ENCODE measurements around the gene DPYSL3.

DPYSL3 gene

DNA sequence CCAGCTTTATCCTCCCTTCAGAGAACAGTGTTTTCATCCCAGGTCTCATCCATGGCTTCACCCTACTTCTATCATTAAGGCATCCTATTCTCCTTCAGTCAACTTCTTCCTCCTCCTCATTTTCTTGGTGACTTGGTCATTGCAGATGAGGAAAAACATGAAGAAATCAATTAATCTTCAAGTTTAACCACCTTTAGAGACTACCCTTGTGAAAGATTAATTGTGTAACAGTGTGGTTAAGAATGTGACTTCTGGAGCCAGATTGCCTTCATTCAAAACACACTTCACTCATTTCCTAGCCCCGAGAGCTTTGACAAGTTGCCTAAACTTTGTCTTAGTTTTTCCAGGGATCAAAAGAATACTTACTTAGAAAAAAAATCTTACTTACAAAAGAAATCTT is 165.0 kb downstream of the DPYSL3 start:
- Mint-ChIP-seq H3K9me3 (no peaks in the 10 kb centered on the region), H3K27ac (no peak overlapping the region), H3K36me3 (ENCODE audit: low read depth) (no peaks in the 10 kb centered on the region), H3K4me1 (ENCODE audit: low read depth) (no peaks in the 10 kb centered on the region), H3K27me3 (no peaks in the 10 kb centered on the region), H3K4me3 (no peak overlapping the region)
- no peak for DNase-seq

DNA sequence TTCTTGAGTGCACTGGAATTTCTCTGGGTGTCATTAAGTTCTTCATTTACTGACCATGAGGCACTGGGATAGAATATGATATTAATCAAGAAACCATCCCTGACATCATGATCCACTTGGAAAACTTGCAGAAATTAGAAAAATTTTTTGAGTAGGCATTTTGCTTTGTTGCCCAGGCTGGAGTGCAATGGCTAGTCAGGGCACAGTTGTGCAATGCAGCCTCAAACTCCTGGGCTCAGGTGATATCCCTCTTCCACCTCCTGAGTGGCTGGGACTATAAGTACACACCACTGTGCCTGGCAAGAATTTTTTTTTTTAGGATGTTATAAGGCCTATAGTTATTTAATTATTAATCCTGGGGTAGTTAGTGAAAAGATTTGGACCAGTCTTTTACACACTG is 168.5 kb downstream of the DPYSL3 start:
- Mint-ChIP-seq H3K27ac (no peak overlapping the region), H3K36me3 (ENCODE audit: low read depth) (no peaks in the 10 kb centered on the region), H3K27me3 (no peaks in the 10 kb centered on the region), H3K9me3 (peaks cover 8% of the 10 kb centered on the region), H3K4me3 (no peak overlapping the region), H3K4me1 (ENCODE audit: low read depth) (no peaks in the 10 kb centered on the region)
- DNase-seq = no peak

DNA sequence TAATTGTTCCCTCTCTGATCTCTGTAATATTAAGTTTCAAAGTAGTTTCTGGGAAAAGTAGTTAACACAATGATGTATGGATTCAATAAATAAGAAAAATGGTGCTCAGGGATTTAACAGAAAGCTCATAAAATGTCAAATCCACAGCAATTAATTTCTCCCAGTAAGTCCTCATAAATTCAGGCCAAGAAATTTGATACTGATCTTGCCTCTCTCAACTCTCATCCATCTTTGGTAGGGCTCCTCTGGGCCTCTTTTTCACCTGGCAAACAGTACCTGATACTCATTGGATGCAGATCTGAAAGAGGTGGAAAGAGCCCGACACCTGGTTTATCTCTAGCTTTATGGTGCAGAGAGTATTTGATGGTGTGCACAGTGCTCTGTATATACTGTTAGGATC is 168.9 kb downstream of the DPYSL3 start:
- Mint-ChIP-seq H3K27me3 (no peaks in the 10 kb centered on the region), H3K36me3 (ENCODE audit: low read depth) (no peaks in the 10 kb centered on the region), H3K27ac (no peak overlapping the region), H3K4me1 (ENCODE audit: low read depth) (no peaks in the 10 kb centered on the region), H3K9me3 (peaks cover 8% of the 10 kb centered on the region), H3K4me3 (no peak overlapping the region)
- no peak for DNase-seq
